ENCODE results near the gene PUDP.
"Not testable (repeated sequence)": the region's sequence is repeated elsewhere in the genome, so short reads cannot be mapped to it uniquely, and the experiment has no call there.

Gene PUDP

GRCh38 chrX:7109049-7109531 lies 38.9 kb downstream of the PUDP start:
- peaks cover 25% of the 10 kb centered on the region for H3K4me1 ChIP-seq (ENCODE audit: control insufficient read depth, insufficient read depth, low read length)
- H3K4me3 ChIP-seq (ENCODE audit: low read depth, low read length) = no peak overlapping the region
- H3K27ac ChIP-seq (ENCODE audit: low read depth, low read length) = no peak overlapping the region
- H3K27me3 ChIP-seq (ENCODE audit: control insufficient read depth, insufficient read depth, low read length) = no peaks in the 10 kb centered on the region
- no peak overlapping the region for H3K9ac ChIP-seq (ENCODE audit: low read depth, low read length)
- no peaks in the 10 kb centered on the region for H3K9me3 ChIP-seq (ENCODE audit: control insufficient read depth, insufficient read depth, low read length)
- peaks cover 13% of the 10 kb centered on the region for H3K36me3 ChIP-seq (ENCODE audit: control insufficient read depth, insufficient read depth, low read length)

- Histone ChIP-seq H3K27ac (ENCODE audit: low read depth, low read length) (no peak overlapping the region), H3K4me1 (ENCODE audit: control insufficient read depth, insufficient read depth, low read length) (peaks cover 25% of the 10 kb centered on the region), H3K36me3 (ENCODE audit: control insufficient read depth, insufficient read depth, low read length) (peaks cover 16% of the 10 kb centered on the region), H3K27me3 (ENCODE audit: control insufficient read depth, insufficient read depth, low read length) (no peaks in the 10 kb centered on the region), H3K9me3 (ENCODE audit: control insufficient read depth, insufficient read depth, low read length) (no peaks in the 10 kb centered on the region), H3K9ac (ENCODE audit: low read depth, low read length) (no peak overlapping the region), H3K4me3 (ENCODE audit: low read depth, low read length) (no peak overlapping the region)
Measured at GRCh38 chrX:7108030-7108429, 39.9 kb downstream of the PUDP start.

GRCh38 chrX:7106649-7107048 lies 41.3 kb downstream of the PUDP start:
- peaks cover 16% of the 10 kb centered on the region for H3K36me3 ChIP-seq (ENCODE audit: control insufficient read depth, insufficient read depth, low read length)
- no peaks in the 10 kb centered on the region for H3K27me3 ChIP-seq (ENCODE audit: control insufficient read depth, insufficient read depth, low read length)
- peaks cover 24% of the 10 kb centered on the region for H3K4me1 ChIP-seq (ENCODE audit: control insufficient read depth, insufficient read depth, low read length)
- no peak overlapping the region for H3K9ac ChIP-seq (ENCODE audit: low read depth, low read length)
- no peak overlapping the region for H3K4me3 ChIP-seq (ENCODE audit: low read depth, low read length)
- H3K27ac ChIP-seq (ENCODE audit: low read depth, low read length) = no peak overlapping the region
- no peaks in the 10 kb centered on the region for H3K9me3 ChIP-seq (ENCODE audit: control insufficient read depth, insufficient read depth, low read length)

GRCh38 chrX:7102119-7102518 lies 45.8 kb downstream of the PUDP start:
- Histone ChIP-seq H3K27me3 (ENCODE audit: control insufficient read depth, insufficient read depth, low read length) (no peaks in the 10 kb centered on the region), H3K36me3 (ENCODE audit: control insufficient read depth, insufficient read depth, low read length) (peaks cover 24% of the 10 kb centered on the region), H3K4me1 (ENCODE audit: control insufficient read depth, insufficient read depth, low read length) (peaks cover 15% of the 10 kb centered on the region), H3K4me3 (ENCODE audit: low read depth, low read length) (no peak overlapping the region), H3K9ac (ENCODE audit: low read depth, low read length) (no peak overlapping the region), H3K27ac (ENCODE audit: low read depth, low read length) (no peak overlapping the region), H3K9me3 (ENCODE audit: control insufficient read depth, insufficient read depth, low read length) (no peaks in the 10 kb centered on the region)

- peaks cover 15% of the 10 kb centered on the region for H3K4me1 ChIP-seq (ENCODE audit: control insufficient read depth, insufficient read depth, low read length)
- H3K27ac ChIP-seq (ENCODE audit: low read depth, low read length) = no peak overlapping the region
- H3K36me3 ChIP-seq (ENCODE audit: control insufficient read depth, insufficient read depth, low read length) = peaks cover 19% of the 10 kb centered on the region
- H3K9ac ChIP-seq (ENCODE audit: low read depth, low read length) = no peak overlapping the region
- no peak overlapping the region for H3K4me3 ChIP-seq (ENCODE audit: low read depth, low read length)
- H3K27me3 ChIP-seq (ENCODE audit: control insufficient read depth, insufficient read depth, low read length) = no peaks in the 10 kb centered on the region
- H3K9me3 ChIP-seq (ENCODE audit: control insufficient read depth, insufficient read depth, low read length) = no peaks in the 10 kb centered on the region
Measured at GRCh38 chrX:7100022-7100421, 47.9 kb downstream of the PUDP start.

GRCh38 chrX:7095657-7096056 lies 52.3 kb downstream of the PUDP start:
- not testable (repeated sequence) for H3K27me3 ChIP-seq (ENCODE audit: control insufficient read depth, insufficient read depth, low read length); H3K36me3 ChIP-seq (ENCODE audit: control insufficient read depth, insufficient read depth, low read length); H3K4me3 ChIP-seq (ENCODE audit: low read depth, low read length); H3K27ac ChIP-seq (ENCODE audit: low read depth, low read length); H3K9ac ChIP-seq (ENCODE audit: low read depth, low read length); H3K9me3 ChIP-seq (ENCODE audit: control insufficient read depth, insufficient read depth, low read length)
- H3K4me1 ChIP-seq (ENCODE audit: control insufficient read depth, insufficient read depth, low read length) = peaks cover 12% of the 10 kb centered on the region

- H3K27ac ChIP-seq (ENCODE audit: low read depth, low read length) = no peak overlapping the region
- no peak overlapping the region for H3K4me3 ChIP-seq (ENCODE audit: low read depth, low read length)
- peaks cover 8% of the 10 kb centered on the region for H3K4me1 ChIP-seq (ENCODE audit: control insufficient read depth, insufficient read depth, low read length)
- H3K27me3 ChIP-seq (ENCODE audit: control insufficient read depth, insufficient read depth, low read length) = no peaks in the 10 kb centered on the region
- no peaks in the 10 kb centered on the region for H3K9me3 ChIP-seq (ENCODE audit: control insufficient read depth, insufficient read depth, low read length)
- H3K36me3 ChIP-seq (ENCODE audit: control insufficient read depth, insufficient read depth, low read length) = peaks cover 8% of the 10 kb centered on the region; the same call in 1 of the 2 replicates
- no peak overlapping the region for H3K9ac ChIP-seq (ENCODE audit: low read depth, low read length)
Measured at GRCh38 chrX:7093305-7093704, 54.6 kb downstream of the PUDP start.

GRCh38 chrX:7092543-7092942 lies 55.4 kb downstream of the PUDP start:
- peaks cover 8% of the 10 kb centered on the region for H3K4me1 ChIP-seq (ENCODE audit: control insufficient read depth, insufficient read depth, low read length)
- H3K27me3 ChIP-seq (ENCODE audit: control insufficient read depth, insufficient read depth, low read length) = no peaks in the 10 kb centered on the region
- H3K4me3 ChIP-seq (ENCODE audit: low read depth, low read length) = no peak overlapping the region
- H3K27ac ChIP-seq (ENCODE audit: low read depth, low read length) = no peak overlapping the region
- H3K36me3 ChIP-seq (ENCODE audit: control insufficient read depth, insufficient read depth, low read length) = peaks cover 5% of the 10 kb centered on the region; the same call in 1 of the 2 replicates
- no peak overlapping the region for H3K9ac ChIP-seq (ENCODE audit: low read depth, low read length)
- H3K9me3 ChIP-seq (ENCODE audit: control insufficient read depth, insufficient read depth, low read length) = no peaks in the 10 kb centered on the region

- peaks cover 8% of the 10 kb centered on the region for H3K4me1 ChIP-seq (ENCODE audit: control insufficient read depth, insufficient read depth, low read length)
- no peaks in the 10 kb centered on the region for H3K9me3 ChIP-seq (ENCODE audit: control insufficient read depth, insufficient read depth, low read length)
- H3K36me3 ChIP-seq (ENCODE audit: control insufficient read depth, insufficient read depth, low read length) = no peaks in the 10 kb centered on the region
- H3K27me3 ChIP-seq (ENCODE audit: control insufficient read depth, insufficient read depth, low read length) = no peaks in the 10 kb centered on the region
- H3K27ac ChIP-seq (ENCODE audit: low read depth, low read length) = no peak overlapping the region
- no peak overlapping the region for H3K9ac ChIP-seq (ENCODE audit: low read depth, low read length)
- H3K4me3 ChIP-seq (ENCODE audit: low read depth, low read length) = no peak overlapping the region
Measured at GRCh38 chrX:7091923-7092322, 56.0 kb downstream of the PUDP start.

- Histone ChIP-seq H3K9ac (ENCODE audit: low read depth, low read length) (no peak overlapping the region), H3K27me3 (ENCODE audit: control insufficient read depth, insufficient read depth, low read length) (no peaks in the 10 kb centered on the region), H3K36me3 (ENCODE audit: control insufficient read depth, insufficient read depth, low read length) (no peaks in the 10 kb centered on the region), H3K4me3 (ENCODE audit: low read depth, low read length) (no peak overlapping the region), H3K9me3 (ENCODE audit: control insufficient read depth, insufficient read depth, low read length) (no peaks in the 10 kb centered on the region), H3K27ac (ENCODE audit: low read depth, low read length) (no peak overlapping the region), H3K4me1 (ENCODE audit: control insufficient read depth, insufficient read depth, low read length) (peaks cover 8% of the 10 kb centered on the region)
Measured at GRCh38 chrX:7090641-7091040, 57.3 kb downstream of the PUDP start.

- no peak overlapping the region for H3K27ac ChIP-seq (ENCODE audit: low read depth, low read length)
Measured at GRCh38 chrX:7088968-7089615, 58.9 kb downstream of the PUDP start.

More at GRCh38 chrX:7088968-7089615, 58.9 kb downstream of the PUDP start:
- H3K27me3 ChIP-seq (ENCODE audit: control insufficient read depth, insufficient read depth, low read length) = no peaks in the 10 kb centered on the region
- peaks cover 8% of the 10 kb centered on the region for H3K4me1 ChIP-seq (ENCODE audit: control insufficient read depth, insufficient read depth, low read length)
- H3K9ac ChIP-seq (ENCODE audit: low read depth, low read length) = no peak overlapping the region
- H3K36me3 ChIP-seq (ENCODE audit: control insufficient read depth, insufficient read depth, low read length) = peaks cover 3% of the 10 kb centered on the region; the same call in 1 of the 2 replicates
- no peak overlapping the region for H3K4me3 ChIP-seq (ENCODE audit: low read depth, low read length)
- H3K9me3 ChIP-seq (ENCODE audit: control insufficient read depth, insufficient read depth, low read length) = no peaks in the 10 kb centered on the region
